Measurements from ENCODE around the gene DPP8.
A peak's percentile ranks its signal among the peaks of the same experiment; 100 is the strongest.

DPP8 gene

GRCh38 chr15:65423976-65424679, 93.4 kb downstream of the DPP8 start:
- DNase-seq: peak; percentile 8
- H3K4me1 Mint-ChIP-seq (ENCODE audit: low read depth): peaks cover 10% of the 10 kb centered on the region
- no peaks in the 10 kb centered on the region for H3K9me3 Mint-ChIP-seq
- peaks cover 64% of the 10 kb centered on the region for H3K27me3 Mint-ChIP-seq
- H3K4me3 Mint-ChIP-seq: no peak overlapping the region
- no peak overlapping the region for H3K27ac Mint-ChIP-seq
- H3K36me3 Mint-ChIP-seq (ENCODE audit: low read depth): no peaks in the 10 kb centered on the region

DNA sequence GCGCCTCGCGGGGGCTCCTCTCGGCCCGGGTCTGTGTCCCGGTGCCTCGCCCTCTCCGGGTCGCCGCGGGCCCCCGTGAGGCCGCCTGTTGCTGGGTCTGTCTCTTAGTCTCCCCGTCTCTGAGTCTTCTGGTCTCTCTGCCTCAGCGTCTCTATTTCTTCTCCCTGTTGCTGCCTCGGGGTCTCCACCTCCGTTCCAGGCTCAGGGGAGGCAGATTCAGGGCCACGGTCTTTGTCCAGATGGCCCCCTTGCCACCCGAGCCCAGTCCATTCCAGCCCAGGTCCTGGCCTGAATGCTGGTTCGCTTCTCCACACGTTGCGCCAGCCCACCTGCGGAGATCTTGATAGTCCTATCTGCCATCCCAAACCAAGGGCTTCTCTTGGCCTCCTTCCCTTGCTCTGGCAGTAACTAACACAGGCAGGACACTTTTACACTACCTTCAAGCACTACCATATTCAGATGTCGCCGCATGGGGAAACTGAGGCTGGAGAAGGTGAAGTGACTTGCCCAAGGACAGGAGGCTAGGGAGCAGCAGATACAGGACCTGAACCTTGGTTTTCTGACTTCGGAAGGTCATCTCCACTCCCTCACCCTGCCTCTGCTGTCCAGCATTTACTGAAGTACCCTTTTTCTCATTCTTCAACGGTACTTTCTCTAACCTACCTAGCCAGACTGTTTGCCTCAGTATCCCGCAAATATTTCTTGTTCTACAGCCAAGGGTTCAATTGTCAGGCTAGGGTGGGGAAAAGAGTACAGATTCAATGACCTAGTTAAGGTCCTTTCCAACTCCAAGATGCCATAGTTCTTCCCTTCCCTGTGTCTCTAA, 94.1 kb downstream of the DPP8 start:
- Mint-ChIP-seq H3K4me3 (peak overlapping the region; percentile 68), H3K27me3 (peaks cover 71% of the 10 kb centered on the region), H3K36me3 (ENCODE audit: low read depth) (no peaks in the 10 kb centered on the region), H3K4me1 (ENCODE audit: low read depth) (peaks cover 10% of the 10 kb centered on the region), H3K27ac (no peak overlapping the region), H3K9me3 (no peaks in the 10 kb centered on the region)
- peak; percentile 28 for DNase-seq

DNA sequence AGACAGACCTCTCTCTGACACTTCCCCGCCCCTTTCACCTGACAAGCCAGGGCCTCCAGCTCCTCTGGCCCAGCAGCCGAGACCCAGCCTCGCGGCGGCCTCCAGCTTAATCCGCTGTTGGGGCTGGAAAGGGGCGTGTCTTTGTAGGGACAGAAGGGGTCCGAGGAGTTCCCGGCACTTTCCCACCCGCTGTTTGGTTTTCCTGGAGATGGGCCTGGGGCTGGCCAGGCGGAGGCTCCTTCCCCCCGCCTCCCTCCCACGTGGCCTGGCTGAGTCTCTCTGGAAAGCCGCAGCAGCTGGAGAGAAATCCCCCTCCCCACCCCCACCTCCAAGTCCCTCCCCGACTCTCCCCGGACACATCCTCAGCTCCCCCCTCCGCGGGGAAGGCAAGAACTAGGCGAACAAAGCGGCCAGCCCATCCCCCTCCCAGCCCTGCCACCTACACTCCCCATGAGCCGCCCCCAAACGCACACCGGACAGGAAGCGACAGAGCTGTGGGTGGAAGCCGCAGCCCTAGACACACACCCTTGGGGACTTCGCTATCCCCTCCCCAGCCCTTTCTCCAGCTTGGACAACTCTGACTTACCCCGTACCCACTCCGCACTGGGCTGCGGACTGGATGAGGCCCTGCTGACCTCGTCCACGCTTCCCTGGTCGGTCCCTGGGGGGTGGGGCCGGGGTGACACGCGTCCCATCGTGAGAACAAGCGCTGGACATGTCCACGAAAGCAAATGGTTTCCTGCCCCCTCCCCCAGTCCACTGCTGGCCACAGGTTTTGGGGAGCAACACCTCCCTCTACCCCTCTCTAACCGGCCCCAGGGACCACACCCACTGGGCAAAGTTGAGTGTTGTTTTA, 95.9 kb downstream of the DPP8 start:
- Mint-ChIP-seq H3K9me3 (no peaks in the 10 kb centered on the region), H3K4me1 (ENCODE audit: low read depth) (peaks cover 10% of the 10 kb centered on the region), H3K36me3 (ENCODE audit: low read depth) (no peaks in the 10 kb centered on the region), H3K27ac (no peak overlapping the region), H3K4me3 (peak overlapping the region; percentile 66), H3K27me3 (peaks cover 89% of the 10 kb centered on the region)
- DNase-seq: no peak

GRCh38 chr15:65420975-65421359, 96.5 kb downstream of the DPP8 start:
- Mint-ChIP-seq H3K27me3 (peaks cover 87% of the 10 kb centered on the region), H3K9me3 (no peaks in the 10 kb centered on the region), H3K27ac (no peak overlapping the region), H3K4me1 (ENCODE audit: low read depth) (peaks cover 10% of the 10 kb centered on the region), H3K36me3 (ENCODE audit: low read depth) (no peaks in the 10 kb centered on the region), H3K4me3 (no peak overlapping the region)
- DNase-seq: no peak

DNA sequence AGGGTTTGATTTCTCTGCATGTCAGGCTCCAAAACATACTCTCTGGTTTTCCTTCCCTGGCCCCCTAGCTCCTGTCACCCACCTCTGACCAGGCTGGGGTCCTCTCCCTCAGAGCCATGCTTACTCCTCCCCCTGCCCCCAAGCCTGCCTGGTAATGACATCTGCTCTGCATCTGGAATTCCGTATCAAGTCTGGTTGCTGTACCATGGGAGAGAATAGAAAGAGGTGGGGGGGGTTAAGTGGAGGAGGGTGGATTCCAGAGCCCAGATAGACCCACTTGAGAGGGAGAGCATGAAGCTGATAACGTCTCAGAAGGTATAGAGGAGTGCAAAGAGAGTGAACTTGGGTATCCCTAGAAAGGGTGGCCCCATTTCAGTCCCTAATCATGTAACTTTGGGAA, 98.9 kb downstream of the DPP8 start:
- peaks cover 64% of the 10 kb centered on the region for H3K27me3 Mint-ChIP-seq
- no peaks in the 10 kb centered on the region for H3K36me3 Mint-ChIP-seq (ENCODE audit: low read depth)
- H3K4me1 Mint-ChIP-seq (ENCODE audit: low read depth): peaks cover 10% of the 10 kb centered on the region
- no peak for DNase-seq
- no peaks in the 10 kb centered on the region for H3K9me3 Mint-ChIP-seq
- H3K27ac Mint-ChIP-seq: no peak overlapping the region
- H3K4me3 Mint-ChIP-seq: no peak overlapping the region

GRCh38 chr15:65416845-65417416, 100.6 kb downstream of the DPP8 start:
- Mint-ChIP-seq H3K27me3 (peaks cover 53% of the 10 kb centered on the region), H3K4me1 (ENCODE audit: low read depth) (peaks cover 2% of the 10 kb centered on the region), H3K27ac (no peak overlapping the region)

DNA sequence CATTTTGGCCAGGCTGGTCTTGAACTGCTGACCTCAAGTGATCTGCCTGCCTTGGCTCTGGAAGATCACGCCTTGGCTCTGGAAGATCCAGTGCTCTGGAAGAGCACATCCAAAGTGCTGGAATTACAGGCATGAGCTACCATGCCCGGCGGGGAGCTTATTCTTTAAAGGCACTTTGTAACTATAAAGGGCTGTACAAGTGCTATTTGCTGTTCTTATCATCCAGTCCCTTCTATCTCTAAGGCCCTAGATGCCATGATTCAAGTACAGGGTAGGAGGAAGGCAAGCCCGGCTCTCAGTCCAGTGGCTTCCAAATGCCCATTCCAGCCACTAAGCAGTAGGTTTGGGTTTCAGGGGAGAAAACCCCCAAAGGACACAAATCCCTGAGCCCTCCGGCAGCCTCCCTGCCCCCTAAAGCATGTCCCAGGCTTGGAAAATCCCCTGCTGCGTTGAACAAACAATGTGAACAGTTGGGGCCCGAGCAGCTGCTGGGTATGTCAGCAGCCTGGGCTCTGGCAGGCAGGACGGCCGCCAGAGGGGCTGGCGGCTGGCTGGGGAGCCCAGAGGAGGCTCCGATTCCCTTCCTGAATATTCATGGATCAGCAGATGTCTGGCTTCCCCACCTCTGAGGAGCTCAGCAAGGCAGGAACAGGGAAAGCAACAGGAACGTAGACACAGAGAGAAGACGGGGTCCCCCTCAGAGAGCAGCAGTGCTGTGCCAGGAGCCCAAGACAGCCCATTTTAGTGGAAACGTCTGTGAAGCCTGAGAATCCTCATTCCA, 102.5 kb downstream of the DPP8 start:
- no peaks in the 10 kb centered on the region for H3K4me1 Mint-ChIP-seq (ENCODE audit: low read depth)
- H3K27me3 Mint-ChIP-seq: peaks cover 42% of the 10 kb centered on the region
- DNase-seq: no peak
- no peak overlapping the region for H3K27ac Mint-ChIP-seq
- H3K4me3 Mint-ChIP-seq: no peak overlapping the region
- H3K36me3 Mint-ChIP-seq (ENCODE audit: low read depth): no peaks in the 10 kb centered on the region
- no peaks in the 10 kb centered on the region for H3K9me3 Mint-ChIP-seq

More at GRCh38 chr15:65416845-65417416, 100.6 kb downstream of the DPP8 start:
- Mint-ChIP-seq H3K9me3 (no peaks in the 10 kb centered on the region), H3K4me3 (no peak overlapping the region), H3K36me3 (ENCODE audit: low read depth) (no peaks in the 10 kb centered on the region)
- no peak for DNase-seq

GRCh38 chr15:65413760-65414144, 103.7 kb downstream of the DPP8 start:
- peaks cover 38% of the 10 kb centered on the region for H3K27me3 Mint-ChIP-seq
- DNase-seq: no peak
- H3K4me3 Mint-ChIP-seq: no peak overlapping the region
- no peaks in the 10 kb centered on the region for H3K36me3 Mint-ChIP-seq (ENCODE audit: low read depth)
- peaks cover 6% of the 10 kb centered on the region for H3K4me1 Mint-ChIP-seq (ENCODE audit: low read depth)
- H3K9me3 Mint-ChIP-seq: no peaks in the 10 kb centered on the region
- H3K27ac Mint-ChIP-seq: no peak overlapping the region

GRCh38 chr15:65413051-65413759, 104.3 kb downstream of the DPP8 start:
- no peak overlapping the region for H3K27ac Mint-ChIP-seq
- no peak for DNase-seq

GRCh38 chr15:65412556-65412955, 104.9 kb downstream of the DPP8 start:
- Mint-ChIP-seq H3K9me3 (no peaks in the 10 kb centered on the region), H3K4me1 (ENCODE audit: low read depth) (peaks cover 6% of the 10 kb centered on the region), H3K36me3 (ENCODE audit: low read depth) (no peaks in the 10 kb centered on the region), H3K27ac (no peak overlapping the region), H3K4me3 (no peak overlapping the region), H3K27me3 (peaks cover 33% of the 10 kb centered on the region)
- no peak for DNase-seq

More at GRCh38 chr15:65413051-65413759, 104.3 kb downstream of the DPP8 start:
- Mint-ChIP-seq H3K4me1 (ENCODE audit: low read depth) (peaks cover 6% of the 10 kb centered on the region), H3K27me3 (peaks cover 34% of the 10 kb centered on the region), H3K9me3 (no peaks in the 10 kb centered on the region), H3K4me3 (no peak overlapping the region), H3K36me3 (ENCODE audit: low read depth) (no peaks in the 10 kb centered on the region)

DNA sequence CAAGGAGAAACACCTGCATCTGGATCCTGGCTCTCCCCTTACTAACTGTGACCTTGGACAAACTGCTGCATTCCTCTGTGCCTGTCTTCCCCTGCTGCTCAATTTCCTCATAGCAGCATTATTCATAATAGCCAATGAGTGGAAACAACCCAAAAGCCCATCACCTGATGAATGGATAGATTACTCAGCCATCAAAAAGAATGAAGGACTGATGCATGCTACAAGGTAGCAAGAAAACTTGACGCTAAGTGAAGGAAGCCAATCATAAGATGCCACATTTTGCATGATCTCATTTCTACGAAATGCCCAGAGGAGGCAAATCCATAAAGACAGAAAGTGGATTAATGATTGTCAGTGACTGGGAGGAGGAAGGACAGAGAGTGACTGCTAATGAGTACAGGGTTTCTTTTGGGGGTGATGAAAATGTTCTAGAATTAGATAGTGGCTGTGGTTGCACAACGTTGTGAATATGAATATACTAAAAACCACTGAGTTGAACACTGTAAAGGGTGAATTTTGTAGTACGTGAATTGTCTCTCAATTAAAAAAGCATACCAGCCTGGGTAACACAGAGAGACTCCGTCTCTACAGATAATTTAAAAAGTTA, 105.9 kb downstream of the DPP8 start:
- H3K27ac Mint-ChIP-seq: no peak overlapping the region
- no peaks in the 10 kb centered on the region for H3K9me3 Mint-ChIP-seq
- no peak for DNase-seq
- no peaks in the 10 kb centered on the region for H3K36me3 Mint-ChIP-seq (ENCODE audit: low read depth)
- H3K4me3 Mint-ChIP-seq: no peak overlapping the region
- H3K4me1 Mint-ChIP-seq (ENCODE audit: low read depth): peaks cover 6% of the 10 kb centered on the region
- peaks cover 23% of the 10 kb centered on the region for H3K27me3 Mint-ChIP-seq

GRCh38 chr15:65410972-65411371, 106.5 kb downstream of the DPP8 start:
- Mint-ChIP-seq H3K27me3 (peaks cover 21% of the 10 kb centered on the region), H3K9me3 (no peaks in the 10 kb centered on the region), H3K36me3 (ENCODE audit: low read depth) (no peaks in the 10 kb centered on the region), H3K4me1 (ENCODE audit: low read depth) (peaks cover 6% of the 10 kb centered on the region), H3K27ac (no peak overlapping the region), H3K4me3 (no peak overlapping the region)
- DNase-seq: no peak

DNA sequence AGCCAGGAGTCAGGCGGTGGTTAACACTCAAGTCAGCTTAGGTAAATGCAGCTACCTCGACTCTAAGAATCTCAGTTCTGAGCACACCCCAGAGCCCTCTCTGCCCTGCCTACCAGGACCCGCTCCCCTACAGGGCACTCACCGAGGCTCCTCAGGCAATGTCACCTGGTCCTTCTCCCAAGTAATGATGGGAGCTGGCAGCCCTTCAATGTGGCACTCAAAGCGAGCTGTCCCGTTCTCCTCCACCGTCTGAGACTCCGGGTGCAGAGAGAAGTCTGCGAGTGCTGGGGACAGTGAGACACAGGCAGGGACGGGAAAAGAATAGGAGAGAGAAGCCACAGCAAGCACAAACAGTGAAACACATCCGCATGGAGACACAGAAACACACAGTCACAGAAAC, 107.5 kb downstream of the DPP8 start:
- Mint-ChIP-seq H3K4me3 (no peak overlapping the region), H3K27ac (no peak overlapping the region), H3K27me3 (peaks cover 21% of the 10 kb centered on the region), H3K4me1 (ENCODE audit: low read depth) (peaks cover 6% of the 10 kb centered on the region), H3K36me3 (ENCODE audit: low read depth) (no peaks in the 10 kb centered on the region), H3K9me3 (no peaks in the 10 kb centered on the region)
- no peak for DNase-seq
